ENCODE data around the gene FERMT3.

The FERMT3 gene

GRCh38 chr11:64262271-64263002 is 55.9 kb downstream of the FERMT3 start:
- no peak for DNase-seq (ENCODE audit: low read depth in 3 of 3)

- no peak for DNase-seq (ENCODE audit: low read depth in 3 of 3)
Measured at GRCh38 chr11:64263021-64263946, 56.8 kb downstream of the FERMT3 start.

- no peak for DNase-seq (ENCODE audit: low read depth in 3 of 3)
Measured at GRCh38 chr11:64263947-64264317, 57.4 kb downstream of the FERMT3 start.

- DNase-seq (ENCODE audit: low read depth in 3 of 3) = no peak
Measured at GRCh38 chr11:64264371-64264852, 57.9 kb downstream of the FERMT3 start.

- DNase-seq (ENCODE audit: low read depth in 3 of 3) = no peak
Measured at GRCh38 chr11:64265176-64266160, 58.9 kb downstream of the FERMT3 start.

- no peak for DNase-seq (ENCODE audit: low read depth in 3 of 3)
Measured at GRCh38 chr11:64266339-64266738, 59.8 kb downstream of the FERMT3 start.

GRCh38 chr11:64267207-64267945 is 60.9 kb downstream of the FERMT3 start:
- no peak for DNase-seq (ENCODE audit: low read depth in 3 of 3)

- no peak for DNase-seq (ENCODE audit: low read depth in 3 of 3)
Measured at GRCh38 chr11:64268025-64268892, 61.7 kb downstream of the FERMT3 start.

GRCh38 chr11:64268893-64269539 is 62.5 kb downstream of the FERMT3 start:
- DNase-seq (ENCODE audit: low read depth in 3 of 3) = no peak

GRCh38 chr11:64269540-64270220 is 63.2 kb downstream of the FERMT3 start:
- DNase-seq (ENCODE audit: low read depth in 3 of 3) = peak; percentile 95 to 97 (median 96)

Measured in stimulated activated CD4-positive, alpha-beta T cell treated with anti-CD3 and anti-CD28 coated beads, TNF-alpha, amount 100 ng/mL, for 4 hours (primary cell).